Kidney tubule cell (primary cell): ENCODE data around the gene IRF4.
"Not testable (repeated sequence)": the region's sequence is repeated elsewhere in the genome, so short reads cannot be mapped to it uniquely, and the experiment has no call there.

Source experiments
- DNase-seq: peaks from one replicate; pipeline ENCODE4 v3.0.0-alpha.2; 2018; ENCODE audit warnings: low spot score

The IRF4 gene

DNA sequence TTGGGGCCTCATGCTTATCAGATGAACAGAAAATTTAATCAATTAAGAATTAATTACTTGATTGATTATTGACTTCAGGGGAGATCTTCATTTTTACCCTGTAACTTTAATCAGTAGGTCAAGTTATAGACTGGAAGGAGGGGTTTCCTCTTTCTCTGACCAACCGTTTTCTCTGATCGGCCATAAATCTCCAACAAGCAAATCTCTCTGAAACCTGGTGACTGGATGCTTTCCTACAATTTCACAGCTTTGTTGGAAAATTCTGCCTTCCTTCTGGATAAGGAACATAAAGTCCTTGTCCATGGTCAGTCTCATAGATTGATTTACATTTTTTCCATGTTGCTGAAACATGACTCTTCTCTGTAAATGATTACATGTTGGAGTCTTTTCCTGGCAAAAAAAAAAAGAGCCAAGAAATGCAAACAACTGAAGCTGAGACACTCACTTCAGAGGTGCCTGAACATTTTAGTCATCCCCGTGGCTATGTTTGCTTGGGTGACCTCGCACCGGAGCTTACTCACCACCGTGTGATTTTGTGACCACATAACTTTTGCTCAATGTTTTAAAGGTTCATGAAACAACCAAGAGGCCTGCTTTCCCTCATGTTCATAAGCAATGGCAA, 31.0 kb downstream of the IRF4 start:
- DNase-seq = peak; percentile 98

DNA sequence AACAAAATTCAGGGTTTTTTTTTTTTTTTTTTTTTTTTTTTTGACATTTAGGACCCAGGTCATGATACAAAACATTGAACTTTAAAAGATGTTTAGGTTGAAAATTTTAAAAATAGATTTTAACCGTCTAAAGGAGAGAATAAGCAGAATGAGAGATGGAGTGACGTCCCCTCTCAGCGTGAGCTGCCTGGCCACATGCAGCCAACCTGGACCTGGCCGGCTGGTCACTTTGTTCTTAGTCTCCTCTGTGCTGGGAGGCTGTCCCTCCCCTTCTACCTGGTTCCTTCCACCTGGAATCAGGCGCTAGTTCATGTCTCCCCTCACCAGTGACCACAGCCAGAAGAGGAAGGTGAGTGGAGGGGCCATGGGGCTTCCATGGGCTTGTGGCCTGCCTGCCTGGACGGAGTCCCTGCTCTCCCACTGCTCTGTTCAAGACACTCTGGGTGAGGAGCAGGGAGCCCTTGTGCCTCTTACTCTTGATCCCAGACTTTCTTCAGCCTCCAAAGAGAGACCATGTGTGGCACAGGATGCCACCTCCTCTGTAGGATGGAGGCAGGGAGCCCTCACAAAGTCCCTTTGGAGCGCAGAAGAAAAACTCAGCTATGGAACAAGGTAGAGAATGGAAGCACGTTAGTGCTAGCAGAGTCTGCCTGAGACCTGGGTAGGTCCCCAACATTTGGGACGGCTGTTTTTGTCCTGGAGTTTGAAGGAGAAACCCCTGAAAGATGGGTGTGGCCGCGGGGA, 31.7 kb downstream of the IRF4 start:
- DNase-seq = no peak

DNA sequence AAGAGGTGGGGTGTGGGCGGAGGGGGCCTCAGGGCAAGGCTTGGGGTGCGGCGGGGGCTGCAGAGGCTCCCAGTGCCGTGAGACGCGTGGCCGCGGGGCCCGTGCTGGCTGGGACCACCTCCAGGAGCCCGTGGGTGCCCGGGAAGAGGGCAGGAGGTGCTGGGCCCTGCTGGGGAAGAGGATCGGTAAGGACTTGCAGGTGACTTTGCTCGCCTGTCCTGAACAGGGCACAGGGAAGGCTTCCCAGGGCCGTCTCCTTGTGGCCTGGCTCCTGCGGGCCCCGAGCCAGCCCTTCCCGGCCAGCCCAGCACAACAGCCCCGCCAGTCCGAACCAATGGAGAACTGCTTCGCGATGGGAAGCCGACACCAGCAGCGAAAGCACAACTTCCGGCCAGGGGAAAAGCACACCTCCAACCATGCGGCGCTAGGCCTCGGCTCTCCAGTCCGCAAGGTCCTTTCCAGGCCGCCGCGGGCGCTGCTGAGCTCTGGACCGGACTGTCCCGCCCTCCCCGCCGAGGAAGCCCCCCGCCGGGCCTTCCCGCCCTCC, 32.3 kb downstream of the IRF4 start:
- no peak for DNase-seq

DNA sequence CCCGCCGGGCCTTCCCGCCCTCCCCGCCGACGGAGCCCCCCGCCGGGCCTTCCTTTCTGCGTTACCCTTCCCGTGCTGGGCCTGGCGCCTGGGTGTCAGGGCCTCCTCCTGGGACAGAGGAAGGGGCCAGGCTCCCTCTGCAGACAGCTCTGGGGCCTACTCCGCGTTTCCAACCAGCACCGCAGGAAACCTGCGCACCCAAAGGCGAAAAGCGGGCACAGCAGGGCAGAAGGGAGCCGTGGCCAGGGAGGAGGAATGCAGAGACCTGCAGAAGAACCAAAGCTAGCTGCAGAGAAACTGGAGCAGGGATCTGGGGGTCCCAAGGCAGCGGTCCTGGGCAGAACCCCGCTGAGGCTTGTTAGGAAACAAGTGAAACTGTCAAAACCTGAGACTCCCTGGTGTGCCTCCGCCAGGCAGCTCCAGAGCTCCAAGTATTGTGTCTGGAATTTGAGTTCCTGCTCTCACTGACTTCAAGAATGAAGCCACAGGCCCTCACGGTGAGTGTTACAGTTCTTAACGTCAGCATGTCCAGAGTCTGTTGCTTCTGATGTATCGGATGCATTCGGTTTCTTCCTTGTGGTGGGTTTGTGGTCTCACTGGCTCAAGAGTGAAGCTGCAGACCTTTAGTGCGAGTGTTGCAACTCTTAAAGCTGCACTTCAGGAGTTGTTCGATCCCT, 33.3 kb downstream of the IRF4 start:
- no peak for DNase-seq

DNA sequence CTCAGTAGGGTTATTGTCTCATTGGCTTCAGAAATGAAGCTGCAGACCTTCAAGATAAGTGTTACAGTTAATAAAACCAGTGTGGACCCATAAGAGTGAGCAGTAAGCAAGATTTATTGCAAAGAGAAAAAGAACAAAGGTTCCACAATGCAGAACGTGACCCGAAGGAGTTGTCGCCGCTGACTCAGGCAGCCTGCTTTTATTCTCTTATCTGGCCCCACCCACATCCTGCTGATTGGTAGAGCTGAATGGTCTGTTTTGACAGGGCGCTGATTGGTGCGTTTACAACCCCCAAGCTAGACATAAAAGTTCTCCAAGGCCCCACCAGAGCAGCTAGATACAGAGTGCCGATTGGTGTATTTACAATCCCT, 33.9 kb downstream of the IRF4 start:
- not testable (repeated sequence) for DNase-seq

DNA sequence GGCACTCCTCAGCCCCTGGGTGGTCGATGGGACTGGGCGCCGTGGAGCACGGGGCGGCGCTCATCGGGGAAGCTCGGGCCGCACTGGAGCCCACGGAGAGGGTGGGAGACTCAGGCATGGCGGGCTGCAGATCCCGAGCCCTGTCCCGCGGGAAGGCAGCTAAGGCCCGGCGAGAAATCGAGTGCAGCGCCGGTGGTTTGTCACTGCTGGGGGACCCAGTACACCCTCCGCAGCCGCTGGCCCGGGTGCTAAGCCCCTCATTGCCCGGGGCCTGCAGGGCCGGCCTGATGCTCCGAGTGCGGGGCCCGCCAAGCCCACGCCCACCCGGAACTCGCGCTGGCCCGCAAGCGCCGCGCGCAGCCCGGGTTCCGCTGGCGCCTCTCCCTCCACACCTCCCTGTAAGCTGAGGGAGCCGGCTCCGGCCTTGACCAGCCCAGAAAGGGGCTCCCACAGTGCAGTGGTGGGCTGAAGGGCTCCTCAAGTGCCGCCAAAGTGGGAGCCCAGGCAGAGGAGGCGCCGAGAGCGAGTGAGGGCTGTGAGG, 34.7 kb downstream of the IRF4 start:
- not testable (repeated sequence) for DNase-seq

DNA sequence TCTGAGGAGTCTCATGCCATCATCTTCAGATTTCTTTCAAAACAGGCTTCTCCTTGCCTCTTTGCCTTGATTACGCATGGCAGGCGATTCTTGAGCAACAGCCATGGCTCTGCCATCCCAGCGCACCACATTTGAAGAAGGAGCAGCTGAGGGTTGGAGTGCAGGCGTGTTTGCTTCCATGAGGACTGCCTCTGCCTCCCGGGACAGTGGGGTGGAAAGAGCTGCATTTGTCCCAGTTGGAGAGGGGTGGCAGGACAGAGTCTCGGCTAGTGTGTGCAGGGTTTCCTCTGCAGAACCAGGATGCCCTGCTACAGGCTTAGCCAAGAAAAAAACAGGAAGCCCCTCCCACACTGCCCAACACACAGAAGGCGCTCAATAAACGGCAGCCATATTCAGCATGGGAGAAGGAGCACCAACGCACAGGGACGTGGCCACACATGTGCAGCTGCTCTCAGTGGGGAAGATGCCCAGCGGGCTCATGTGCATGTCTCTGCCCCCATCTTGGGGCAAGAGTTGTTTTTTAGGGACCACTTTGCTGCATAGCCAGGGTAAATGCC, 36.6 kb downstream of the IRF4 start:
- DNase-seq = no peak

DNA sequence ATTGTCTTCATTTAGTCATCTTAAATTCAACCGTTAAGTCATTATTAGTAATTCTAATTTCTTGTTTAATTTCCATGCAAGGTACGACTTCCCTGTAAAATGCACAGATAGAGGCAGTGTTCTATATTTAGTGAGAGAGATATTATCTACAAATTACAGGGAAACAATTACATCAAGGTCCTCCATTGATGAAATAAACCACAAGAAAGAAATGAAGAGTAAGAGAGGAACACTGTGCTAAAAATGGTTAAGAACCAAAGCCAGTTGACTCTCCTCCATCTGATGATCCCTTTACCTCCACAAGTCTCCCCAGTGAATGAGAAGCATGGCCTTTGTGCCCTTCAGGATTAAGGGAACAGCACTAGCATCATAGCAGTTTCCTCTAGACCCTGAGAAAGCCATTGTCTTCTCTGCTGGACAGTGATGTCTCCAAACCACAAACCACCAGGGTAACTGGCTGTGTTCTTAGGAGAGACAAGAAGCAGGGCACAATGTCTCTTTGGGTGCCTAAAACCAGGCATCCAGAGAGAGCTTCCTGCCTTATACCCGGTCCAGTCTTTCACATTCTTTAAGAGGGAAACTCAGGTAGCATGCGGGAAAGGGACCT, 38.1 kb downstream of the IRF4 start:
- DNase-seq = no peak

DNA sequence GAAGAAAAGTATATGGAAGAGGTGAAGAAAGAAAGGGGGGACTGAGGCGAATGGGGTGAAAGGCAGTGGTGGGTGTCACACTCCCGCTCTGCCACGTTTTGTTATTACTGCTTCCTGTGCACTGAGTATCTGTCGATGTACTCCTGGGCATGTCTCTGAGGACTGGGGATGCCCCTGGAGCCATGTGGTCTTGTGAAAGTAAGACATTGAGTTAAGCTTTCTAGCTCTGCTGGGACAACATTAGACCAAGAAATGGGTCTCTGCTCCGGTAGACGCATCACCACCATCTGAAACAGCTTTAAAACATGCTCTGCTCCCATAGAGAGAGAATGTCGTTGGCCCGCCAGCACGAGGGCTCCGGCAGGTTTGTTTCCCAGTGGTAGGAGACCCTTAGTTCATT, 40.0 kb downstream of the IRF4 start:
- no peak for DNase-seq

DNA sequence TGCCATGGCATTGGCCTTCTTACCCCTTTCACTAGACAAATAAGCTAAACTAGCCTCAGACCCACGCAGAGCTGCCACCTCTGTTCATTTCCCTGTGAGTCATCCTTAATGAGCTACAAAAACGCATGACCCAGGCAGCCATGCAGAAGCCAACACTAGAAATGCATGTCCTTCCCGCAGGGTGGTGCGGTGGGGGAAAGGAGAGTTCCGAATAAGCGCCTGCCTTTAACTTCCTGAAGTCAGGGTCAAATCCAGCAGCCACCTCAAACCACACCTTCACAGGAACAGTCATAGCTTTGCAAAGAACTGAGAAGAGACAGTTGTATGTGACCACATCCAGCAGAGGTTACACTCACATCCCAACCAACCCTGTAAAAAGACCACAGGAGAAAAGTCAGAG, 40.4 kb downstream of the IRF4 start:
- DNase-seq = peak; percentile 88

DNA sequence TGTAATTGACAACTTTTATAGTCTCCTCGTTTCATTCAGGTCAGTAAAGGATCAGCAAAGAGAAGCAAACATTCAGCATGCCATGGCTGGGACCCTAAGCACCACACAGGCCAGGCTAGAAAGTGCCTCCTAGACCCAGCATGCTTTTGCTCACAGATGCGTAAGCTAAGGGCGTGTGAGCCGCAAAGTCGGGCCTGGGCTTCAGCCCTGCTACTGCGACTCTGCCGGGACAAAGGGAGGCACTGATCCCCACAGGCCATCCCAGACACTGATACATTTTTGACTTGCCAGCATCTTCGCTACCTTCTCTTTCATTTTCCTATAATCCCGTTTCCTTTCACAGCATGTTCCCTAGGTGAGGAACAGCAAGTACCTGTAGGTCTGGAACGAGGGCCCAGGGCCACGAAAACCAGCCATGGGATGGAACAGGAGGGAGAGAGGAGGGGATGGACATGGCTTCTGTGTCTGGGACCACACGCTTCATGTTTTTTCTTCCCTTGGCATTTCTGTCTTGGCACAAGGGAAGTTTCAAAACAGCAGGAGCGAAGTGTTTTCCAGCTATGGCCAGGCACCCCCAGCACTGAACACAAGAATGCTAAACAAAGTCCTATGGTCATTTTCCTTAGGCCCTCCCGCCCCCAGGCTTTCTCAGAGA, 42.6 kb downstream of the IRF4 start:
- no peak for DNase-seq

DNA sequence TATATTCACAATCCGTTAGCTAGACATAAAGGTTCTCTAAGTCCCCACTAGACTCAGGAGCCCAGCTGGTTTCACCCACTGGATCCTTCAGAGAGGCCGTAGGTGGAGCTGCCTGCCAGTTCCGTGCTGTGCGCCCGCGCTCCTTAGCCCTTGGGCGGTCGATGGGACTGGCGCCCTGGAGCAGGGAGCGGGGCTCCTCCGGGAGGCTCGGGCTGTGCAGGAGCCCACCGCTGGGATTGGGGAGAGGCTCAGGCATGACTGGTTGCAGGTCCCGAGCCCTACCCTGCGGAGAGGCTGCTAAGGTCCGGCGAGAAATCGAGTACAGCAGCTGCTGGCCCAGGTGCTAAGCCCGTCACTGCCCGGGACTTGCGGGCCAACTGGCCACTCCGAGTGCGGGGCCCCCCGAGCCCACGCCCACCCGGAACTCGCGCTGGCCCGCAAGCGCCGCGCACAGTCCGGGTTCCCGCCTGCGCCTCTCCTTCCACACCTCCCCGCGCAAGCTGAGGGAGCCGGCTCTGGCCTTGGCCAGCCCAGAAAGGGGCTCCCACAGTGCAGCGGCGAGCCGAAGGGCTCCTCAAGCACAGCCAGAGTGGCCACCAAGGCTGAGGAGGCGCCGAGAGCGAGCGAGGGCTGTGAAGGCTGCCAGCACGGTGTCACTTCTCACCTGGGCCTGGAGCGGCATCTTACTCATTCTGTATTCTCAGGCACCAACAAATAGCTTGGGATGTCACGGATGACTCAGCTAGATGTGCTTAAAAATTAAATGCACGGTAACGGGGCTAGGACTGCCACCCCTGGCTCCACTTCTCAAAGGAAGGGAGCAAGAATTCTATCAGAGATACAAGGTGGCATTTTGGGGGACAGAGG, 44.1 kb downstream of the IRF4 start:
- no peak for DNase-seq

DNA sequence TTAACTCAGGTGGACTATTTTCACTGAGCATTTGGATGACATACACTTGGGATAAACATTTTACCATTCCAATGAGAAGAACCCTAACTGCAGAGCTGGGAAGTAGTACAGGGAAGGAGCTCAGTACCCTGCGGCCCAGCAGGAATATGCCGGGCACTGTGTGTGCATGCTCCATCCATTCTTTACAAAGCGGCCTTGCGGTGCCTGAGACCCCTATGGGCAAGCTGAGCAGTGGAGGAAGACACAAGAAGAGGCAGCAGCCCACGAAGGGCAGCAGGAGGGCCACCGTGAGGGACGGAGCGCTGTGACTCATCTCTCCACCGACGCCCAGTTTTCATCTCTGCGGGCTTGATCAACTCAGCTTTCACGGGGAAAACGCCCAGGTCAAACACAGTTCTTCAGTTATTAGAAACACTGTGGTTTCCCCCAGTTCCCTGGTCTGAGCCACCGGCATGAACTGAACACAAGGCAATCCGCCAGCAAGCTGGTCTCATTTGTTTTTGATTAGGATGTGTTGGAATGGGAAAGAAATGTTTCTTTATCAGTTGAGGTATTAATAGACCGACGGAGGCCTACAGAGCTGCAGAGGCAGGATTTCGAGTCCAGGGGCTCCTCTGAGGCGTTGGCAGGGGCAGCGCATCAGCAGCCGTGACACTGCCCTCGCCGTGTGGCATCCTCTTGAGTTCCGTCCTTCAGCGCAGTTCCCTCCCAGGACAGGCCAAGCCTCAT, 44.9 kb downstream of the IRF4 start:
- no peak for DNase-seq

DNA sequence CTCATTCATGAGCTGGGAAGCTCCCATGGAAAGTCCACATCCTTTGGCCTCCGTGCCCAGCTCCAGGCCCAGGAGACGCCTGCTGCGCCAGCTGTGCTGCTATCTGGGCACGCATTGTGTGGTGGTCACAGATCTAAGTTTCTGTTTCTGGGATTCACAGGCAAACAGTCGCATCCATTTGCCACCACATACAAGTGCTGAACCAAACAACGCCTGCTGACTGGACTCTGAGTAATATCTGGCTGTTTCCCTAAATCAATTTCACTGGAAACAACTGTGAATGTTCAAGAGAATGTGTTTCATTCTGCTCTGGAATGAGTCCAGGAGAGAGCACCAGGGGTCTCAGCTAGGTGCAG, 45.5 kb downstream of the IRF4 start:
- DNase-seq = no peak

DNA sequence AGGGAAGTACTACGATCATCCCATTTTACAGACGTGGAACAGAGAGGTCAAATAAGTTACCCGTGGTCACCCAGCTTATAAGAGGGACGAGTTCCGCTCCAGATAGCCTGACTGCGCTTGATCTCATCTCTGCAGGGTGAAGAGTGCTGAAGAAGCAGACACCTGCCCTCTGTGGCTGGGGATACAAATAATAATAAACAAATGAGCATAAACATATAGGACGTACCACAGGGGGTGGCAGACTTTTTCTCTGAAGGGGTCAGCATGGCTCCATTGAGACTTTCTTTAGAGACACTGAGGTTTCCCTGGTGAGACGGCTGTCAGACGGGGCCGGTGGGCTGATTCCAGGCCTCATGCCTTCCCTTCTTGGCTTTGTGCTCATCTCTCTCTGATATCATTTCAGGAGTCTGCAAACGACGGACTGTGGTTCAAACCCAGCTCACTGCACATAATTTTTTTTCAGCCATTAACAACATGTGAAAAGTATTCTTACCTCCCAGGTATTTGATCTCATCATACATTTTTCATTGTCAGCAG, 47.1 kb downstream of the IRF4 start:
- DNase-seq = no peak

DNA sequence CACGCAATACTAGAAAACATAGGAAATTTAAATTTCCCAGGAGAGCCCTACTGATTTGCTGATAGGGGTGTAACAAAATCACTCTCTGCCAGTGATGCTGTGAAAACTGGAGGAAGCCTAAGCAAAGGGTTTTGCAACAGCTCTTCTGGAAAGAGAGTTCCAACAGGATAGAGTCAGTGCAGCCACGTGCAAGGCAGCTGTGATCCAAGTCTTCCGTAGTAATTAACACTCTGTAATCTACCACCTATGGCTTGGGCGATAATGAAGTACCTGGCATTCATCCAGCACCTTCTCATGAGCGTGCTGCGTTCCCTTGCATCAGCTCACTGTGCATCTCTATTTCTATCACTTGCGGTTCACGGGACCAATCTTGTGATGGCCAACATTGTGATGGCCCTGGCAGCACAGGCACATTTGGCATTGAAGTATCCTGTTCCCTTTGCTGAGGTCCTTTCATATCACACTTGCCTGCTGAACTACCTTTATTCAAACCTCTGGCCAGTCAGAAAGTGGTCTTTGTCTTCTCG, 48.2 kb downstream of the IRF4 start:
- DNase-seq = no peak

DNA sequence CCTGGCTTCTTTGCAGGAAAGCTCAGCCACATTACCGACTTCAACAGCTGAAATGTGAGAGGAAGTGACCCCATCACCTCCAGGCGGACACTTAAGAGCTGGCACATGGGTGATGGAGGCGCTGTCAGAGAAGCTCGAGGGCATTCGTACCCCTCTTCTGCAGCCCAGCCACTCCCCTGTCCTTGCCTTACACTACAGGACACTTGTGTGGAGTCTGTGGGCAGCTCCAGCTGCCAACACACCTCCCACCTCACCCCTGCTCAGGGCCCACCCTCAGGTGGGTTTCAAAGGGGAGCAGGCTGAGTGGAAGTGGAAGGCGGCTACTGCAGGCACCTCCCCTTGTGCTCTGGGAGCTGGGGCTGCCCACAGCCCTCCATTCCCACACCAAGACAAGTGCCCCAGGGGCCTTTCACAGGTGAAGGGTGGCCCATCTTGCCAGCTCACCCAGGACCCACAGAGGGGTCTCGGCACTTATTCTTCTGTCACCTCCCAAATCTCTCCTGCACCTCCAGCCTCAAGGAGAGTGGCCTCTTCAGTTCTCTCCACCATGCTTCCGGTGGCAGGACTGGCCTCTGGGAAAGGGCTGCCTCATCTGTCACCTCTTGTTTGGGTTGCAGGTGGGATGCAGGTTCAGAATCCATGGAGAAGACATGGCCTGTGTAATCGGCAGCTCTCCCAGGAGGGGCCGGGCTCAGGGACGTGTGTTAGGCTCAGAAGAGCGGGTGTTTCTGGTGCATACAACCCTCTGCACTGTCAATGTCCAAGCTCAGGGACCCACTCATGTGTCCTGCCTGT, 49.8 kb downstream of the IRF4 start:
- no peak for DNase-seq

DNA sequence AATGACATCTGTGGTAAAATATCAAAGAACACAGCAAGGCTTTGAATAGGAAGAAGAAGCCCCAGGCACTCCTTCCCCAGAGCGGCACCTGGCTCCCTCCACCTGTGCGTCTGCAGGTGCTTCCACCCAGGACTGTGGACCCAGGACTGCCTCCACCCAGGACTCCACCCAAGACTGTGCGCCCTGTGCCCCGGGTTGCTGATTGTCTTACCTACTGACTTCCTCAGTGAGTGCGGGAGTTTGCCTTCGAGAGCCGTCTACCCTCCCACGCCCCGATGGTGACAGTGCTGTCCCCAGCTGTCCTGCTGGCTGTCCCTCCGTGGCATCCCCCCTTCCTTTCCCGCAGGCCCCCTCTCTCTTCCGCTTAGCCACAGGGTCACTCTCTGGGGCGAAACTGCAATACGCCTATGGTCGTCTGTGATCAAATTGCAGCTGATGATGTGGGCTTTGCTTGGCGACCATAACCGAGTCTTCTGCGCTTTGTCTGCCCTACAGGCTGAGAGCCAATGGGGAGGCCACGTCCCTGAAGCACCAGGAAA, 52.1 kb downstream of the IRF4 start:
- no peak for DNase-seq
